Neural cell (in vitro differentiated cells): ENCODE measurements around the gene GABBR2. TPM values are rescaled to one million over a fixed set of nuclear protein-coding genes. Genes with fewer than 3 reads are reported as not detected.

ENCODE experiments used
- H2AFZ ChIP-seq: fragments of 200-600, 300-800 bp; sonication (generic), shearing (Covaris generic); 2 replicates; pipeline ENCODE4 v1.6.0; 2014; ENCODE audit warnings: low read depth, mild to moderate bottlenecking, antibody characterized with exemption, low read length, moderate library complexity
- H3F3A ChIP-seq: fragments of 200-600 bp; shearing (Covaris generic); 2 replicates; pipeline ENCODE4 v1.6.1; 2016; ENCODE audit warnings: mild to moderate bottlenecking, moderate library complexity, mixed read lengths, antibody characterized with exemption, low read length; ENCODE audit not compliant: insufficient read depth, poor library complexity, severe bottlenecking
- H3K27ac ChIP-seq: fragments of 200-600, 300-800 bp; sonication (generic), shearing (Covaris generic); 2 replicates; pipeline ENCODE4 v1.5.1; 2014; ENCODE audit warnings: mild to moderate bottlenecking, low read length, moderate library complexity
- H3K27me3 ChIP-seq: fragments of 300-800, 200-600 bp; sonication (generic), shearing (Covaris generic); 2 replicates; pipeline ENCODE4 v1.6.0; 2014; ENCODE audit warnings: mild to moderate bottlenecking, low read depth, low read length, moderate library complexity; ENCODE audit not compliant: insufficient read depth
- H3K36me3 ChIP-seq: fragments of 300-800, 200-600 bp; sonication (generic), shearing (Covaris generic); 2 replicates; pipeline ENCODE4 v1.5.1; 2014; ENCODE audit warnings: mild to moderate bottlenecking, antibody characterized with exemption, low read length, moderate library complexity; ENCODE audit not compliant: insufficient read depth
- H3K4me2 ChIP-seq: fragments of 300-800, 200-600 bp; sonication (generic), shearing (Covaris generic); 2 replicates; pipeline ENCODE4 v1.6.0; 2014; ENCODE audit warnings: mild to moderate bottlenecking, low read length
- H3K4me3 ChIP-seq: fragments of 300-800, 200-600 bp; sonication (generic), shearing (Covaris generic); 2 replicates; pipeline ENCODE4 v1.5.1; 2014; ENCODE audit warnings: mild to moderate bottlenecking, low read length, moderate library complexity
- H3K79me2 ChIP-seq: fragments of 200-600 bp; shearing (Covaris generic); replicated peaks from 2 replicates; pipeline ENCODE4 v1.6.0; 2014; ENCODE audit warnings: mild to moderate bottlenecking, low read length, moderate library complexity; ENCODE audit not compliant: insufficient read depth
- H3K9ac ChIP-seq: fragments of 300-800, 200-600 bp; sonication (generic), shearing (Covaris generic); 2 replicates; pipeline ENCODE4 v1.6.1; 2016; ENCODE audit warnings: mild to moderate bottlenecking, low read length, mixed read lengths
- H3K9me2 ChIP-seq: fragments of 200-600 bp; shearing (Covaris generic); 2 replicates; pipeline ENCODE4 v1.6.1; 2016; ENCODE audit warnings: mild to moderate bottlenecking, low read length, mixed read lengths; ENCODE audit not compliant: insufficient read depth
- H3K9me3 ChIP-seq: fragments of 200-600, 300-800 bp; sonication (generic), shearing (Covaris generic); 2 replicates; pipeline ENCODE4 v1.6.1; 2016; ENCODE audit warnings: mild to moderate bottlenecking, mixed run types, low read length, moderate library complexity, mixed read lengths
- H4K20me1 ChIP-seq: fragments of 200-600 bp; shearing (Covaris generic); 2 replicates; pipeline ENCODE4 v1.6.1; 2016; ENCODE audit warnings: mild to moderate bottlenecking, mixed run types; ENCODE audit not compliant: insufficient read depth
- CTCF ChIP-seq: fragments of 450-650 bp; IDR thresholded peaks from 2 replicates; pipeline ENCODE4 v1.5.1; 2014; ENCODE audit warnings: antibody characterized with exemption, mild to moderate bottlenecking, moderate library complexity; ENCODE audit not compliant: poor library complexity, severe bottlenecking
- EP300 ChIP-seq: fragments of 450-650 bp; conservative IDR thresholded peaks from 2 replicates; pipeline ENCODE4 v1.6.1; 2014; ENCODE audit warnings: antibody characterized with exemption, mild to moderate bottlenecking, moderate library complexity; ENCODE audit not compliant: poor library complexity, severe bottlenecking
- EZH2 ChIP-seq: fragments of 200-600, 300-800 bp; shearing (Covaris generic), sonication (generic); IDR thresholded peaks from 2 replicates; pipeline ENCODE4 v1.6.1; 2014; ENCODE audit warnings: antibody characterized with exemption, low read length, borderline replicate concordance, mild to moderate bottlenecking; ENCODE audit not compliant: insufficient read depth, poor library complexity, severe bottlenecking
- MXI1 ChIP-seq: fragments of 450-650 bp; conservative IDR thresholded peaks from 2 replicates; pipeline ENCODE4 v1.6.1; 2014; ENCODE audit warnings: antibody characterized with exemption, mild to moderate bottlenecking; ENCODE audit not compliant: poor library complexity, severe bottlenecking
- POLR2AphosphoS5 ChIP-seq: IDR thresholded peaks from 2 replicates; pipeline ENCODE4 v1.6.1; 2012
- RAD21 ChIP-seq: fragments of 450-650 bp; conservative IDR thresholded peaks from 2 replicates; pipeline ENCODE4 v1.6.1; 2014; ENCODE audit warnings: antibody characterized with exemption, mild to moderate bottlenecking, moderate library complexity
- SMC3 ChIP-seq: fragments of 450-650 bp; conservative IDR thresholded peaks from 2 replicates; pipeline ENCODE4 v1.6.1; 2014; ENCODE audit warnings: antibody characterized with exemption, mild to moderate bottlenecking, moderate library complexity; ENCODE audit not compliant: poor library complexity
- TAF1 ChIP-seq: IDR thresholded peaks from 2 replicates; pipeline ENCODE4 v1.6.1; 2012; ENCODE audit warnings: low read depth
- polyA plus RNA-seq: library from polyadenylated mRNA; depleted of rRNA; stranded (reverse); fragments of >200 nt; gene quantifications from 2 replicates; pipeline ENCODE4 v1.2.3, GENCODE V29; 2014
- TF ChIP-seq, protein P1 (sequence below): IDR thresholded peaks from 2 replicates; pipeline ENCODE4 v1.6.1; 2012; ENCODE audit warnings: borderline replicate concordance

The GABBR2 gene
- polyA plus RNA-seq, 1 donor from 2014 or later: 7.1 TPM

- H3K27ac ChIP-seq: no peak overlapping the region
- TF ChIP-seq CTCF: no peak
- TF ChIP-seq EZH2: no peak
- no peak for TF ChIP-seq SMC3
- TF ChIP-seq, protein P1, sequence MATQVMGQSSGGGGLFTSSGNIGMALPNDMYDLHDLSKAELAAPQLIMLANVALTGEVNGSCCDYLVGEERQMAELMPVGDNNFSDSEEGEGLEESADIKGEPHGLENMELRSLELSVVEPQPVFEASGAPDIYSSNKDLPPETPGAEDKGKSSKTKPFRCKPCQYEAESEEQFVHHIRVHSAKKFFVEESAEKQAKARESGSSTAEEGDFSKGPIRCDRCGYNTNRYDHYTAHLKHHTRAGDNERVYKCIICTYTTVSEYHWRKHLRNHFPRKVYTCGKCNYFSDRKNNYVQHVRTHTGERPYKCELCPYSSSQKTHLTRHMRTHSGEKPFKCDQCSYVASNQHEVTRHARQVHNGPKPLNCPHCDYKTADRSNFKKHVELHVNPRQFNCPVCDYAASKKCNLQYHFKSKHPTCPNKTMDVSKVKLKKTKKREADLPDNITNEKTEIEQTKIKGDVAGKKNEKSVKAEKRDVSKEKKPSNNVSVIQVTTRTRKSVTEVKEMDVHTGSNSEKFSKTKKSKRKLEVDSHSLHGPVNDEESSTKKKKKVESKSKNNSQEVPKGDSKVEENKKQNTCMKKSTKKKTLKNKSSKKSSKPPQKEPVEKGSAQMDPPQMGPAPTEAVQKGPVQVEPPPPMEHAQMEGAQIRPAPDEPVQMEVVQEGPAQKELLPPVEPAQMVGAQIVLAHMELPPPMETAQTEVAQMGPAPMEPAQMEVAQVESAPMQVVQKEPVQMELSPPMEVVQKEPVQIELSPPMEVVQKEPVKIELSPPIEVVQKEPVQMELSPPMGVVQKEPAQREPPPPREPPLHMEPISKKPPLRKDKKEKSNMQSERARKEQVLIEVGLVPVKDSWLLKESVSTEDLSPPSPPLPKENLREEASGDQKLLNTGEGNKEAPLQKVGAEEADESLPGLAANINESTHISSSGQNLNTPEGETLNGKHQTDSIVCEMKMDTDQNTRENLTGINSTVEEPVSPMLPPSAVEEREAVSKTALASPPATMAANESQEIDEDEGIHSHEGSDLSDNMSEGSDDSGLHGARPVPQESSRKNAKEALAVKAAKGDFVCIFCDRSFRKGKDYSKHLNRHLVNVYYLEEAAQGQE: no peak
- no peak for TF ChIP-seq RAD21
- no peak for TF ChIP-seq MXI1
- no peak for TF ChIP-seq TAF1
- TF ChIP-seq EP300: no peak
- no peak for TF ChIP-seq POLR2AphosphoS5
- H3K9me3 ChIP-seq: no peaks in the 10 kb centered on the region
- no peaks in the 10 kb centered on the region for H3K27me3 ChIP-seq
- no peak overlapping the region for H3K4me3 ChIP-seq
- H4K20me1 ChIP-seq: no peaks in the 10 kb centered on the region
- no peak overlapping the region for H2AFZ ChIP-seq
- H3K79me2 ChIP-seq: no peaks in the 10 kb centered on the region
- H3K9me2 ChIP-seq: no peaks in the 10 kb centered on the region
- no peaks in the 10 kb centered on the region for H3K36me3 ChIP-seq
- no peak overlapping the region for H3K4me2 ChIP-seq
- no peak overlapping the region for H3K9ac ChIP-seq
- H3F3A ChIP-seq: no peaks in the 10 kb centered on the region
Measured at GRCh38 chr9:98614941-98615340, 93.8 kb downstream of the GABBR2 start.

GRCh38 chr9:98612061-98612752 is 96.5 kb downstream of the GABBR2 start:
- H3K79me2 ChIP-seq: no peaks in the 10 kb centered on the region
- peak overlapping the region; percentile 2 for H3K4me3 ChIP-seq
- no peaks in the 10 kb centered on the region for H3K9me3 ChIP-seq
- H2AFZ ChIP-seq: no peak overlapping the region
- H3K36me3 ChIP-seq: no peaks in the 10 kb centered on the region
- no peaks in the 10 kb centered on the region for H3K27me3 ChIP-seq
- no peaks in the 10 kb centered on the region for H3K9me2 ChIP-seq
- TF ChIP-seq EZH2: no peak
- TF ChIP-seq TAF1: no peak
- TF ChIP-seq EP300: peak; percentile 54
- TF ChIP-seq, protein P1: no peak
- no peak for TF ChIP-seq POLR2AphosphoS5
- TF ChIP-seq RAD21: peak; percentile 40
- no peak for TF ChIP-seq MXI1
- peak; percentile 45 for TF ChIP-seq CTCF
- peak; percentile 20 for TF ChIP-seq SMC3
- peak overlapping the region; percentile 7 for H3K9ac ChIP-seq
- no peaks in the 10 kb centered on the region for H3F3A ChIP-seq
- peak overlapping the region; percentile 55 for H3K27ac ChIP-seq
- H4K20me1 ChIP-seq: no peaks in the 10 kb centered on the region
- no peak overlapping the region for H3K4me2 ChIP-seq
